Amygdala (tissue), 56 donors: ENCODE measurements around the gene SLIT1.
"Not testable (repeated sequence)": the region's sequence is repeated elsewhere in the genome, so short reads cannot be mapped to it uniquely, and the experiment has no call there.

ENCODE experiments used
- DNase-seq, 56 donors: peaks; one replicate each; lab custom pipeline; 2025; lab: John Stamatoyannopoulos, UW

Gene SLIT1

DNA sequence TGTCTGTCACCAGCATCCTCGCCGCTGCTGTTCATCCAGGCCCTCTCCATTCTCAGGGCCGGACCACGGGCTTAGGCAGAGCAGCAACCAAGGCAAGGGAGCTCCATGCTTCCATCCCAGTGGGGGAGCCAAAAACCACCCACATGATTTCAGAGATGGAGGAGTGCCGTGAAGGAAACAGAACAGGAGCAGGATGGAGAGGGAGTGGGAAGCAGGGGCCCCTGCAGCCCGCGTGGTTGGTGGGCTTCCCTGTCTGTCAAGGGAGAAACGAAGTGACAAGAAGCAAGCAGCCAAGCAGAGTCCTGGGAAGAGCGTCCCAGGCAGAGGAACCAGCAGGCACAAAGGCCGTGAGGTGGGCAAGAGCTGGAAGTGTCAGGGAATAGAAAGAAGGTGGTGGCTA lies 95.7 kb downstream of the SLIT1 start:
- DNase-seq: peak in 1 of 56 donors; percentile 7

DNA sequence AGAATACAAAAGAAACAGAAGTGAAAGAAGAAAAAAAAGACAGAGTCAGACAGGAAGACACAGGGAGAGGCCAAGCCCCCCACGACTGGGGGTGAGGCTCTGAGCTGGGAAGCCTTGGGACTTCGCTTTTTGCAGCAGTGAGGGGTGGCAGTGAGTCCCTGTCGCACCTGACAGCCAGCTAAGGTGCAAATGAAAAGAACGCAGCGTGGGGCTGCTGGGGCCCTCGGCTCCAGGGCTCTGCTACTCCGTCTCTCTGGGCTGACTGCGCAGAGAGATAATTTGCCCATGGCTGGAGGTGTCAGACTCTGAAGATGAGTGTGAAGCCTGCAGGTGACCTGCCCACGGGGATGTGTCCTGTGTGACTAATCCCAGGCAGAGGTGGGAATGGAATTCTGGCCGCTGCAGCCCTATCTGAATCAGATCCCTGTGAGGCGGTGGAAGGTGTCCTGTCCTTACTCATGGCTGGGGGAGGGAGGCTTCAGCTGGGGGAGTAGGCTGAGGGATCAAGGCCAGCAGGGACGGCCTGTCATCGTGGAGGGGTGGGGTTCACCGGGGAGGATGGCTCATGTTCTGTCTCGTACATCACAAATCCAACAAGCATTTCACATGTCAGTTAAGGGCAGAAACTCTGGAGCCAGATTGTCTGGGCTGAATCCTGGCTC lies 96.4 kb downstream of the SLIT1 start:
- DNase-seq: no peak

DNA sequence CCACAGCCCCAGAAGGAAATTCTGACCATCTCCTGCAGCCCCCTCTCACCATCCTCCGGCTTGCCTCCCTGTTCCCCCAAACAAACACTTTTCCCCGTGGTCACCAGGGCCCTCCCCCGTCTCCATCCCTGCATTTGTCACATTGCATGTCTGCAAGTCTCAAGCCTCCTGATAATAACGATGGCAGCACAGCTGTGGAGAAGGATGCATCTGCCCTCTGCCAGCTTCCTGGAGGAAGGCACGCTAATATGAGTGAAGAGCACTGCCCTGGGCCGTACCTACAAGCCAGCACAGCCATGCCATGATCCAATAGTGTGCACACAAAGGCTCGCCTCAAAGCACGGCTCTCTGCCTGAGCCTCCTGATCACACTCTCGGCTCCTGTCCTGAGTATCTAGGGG lies 98.5 kb downstream of the SLIT1 start:
- no peak for DNase-seq

DNA sequence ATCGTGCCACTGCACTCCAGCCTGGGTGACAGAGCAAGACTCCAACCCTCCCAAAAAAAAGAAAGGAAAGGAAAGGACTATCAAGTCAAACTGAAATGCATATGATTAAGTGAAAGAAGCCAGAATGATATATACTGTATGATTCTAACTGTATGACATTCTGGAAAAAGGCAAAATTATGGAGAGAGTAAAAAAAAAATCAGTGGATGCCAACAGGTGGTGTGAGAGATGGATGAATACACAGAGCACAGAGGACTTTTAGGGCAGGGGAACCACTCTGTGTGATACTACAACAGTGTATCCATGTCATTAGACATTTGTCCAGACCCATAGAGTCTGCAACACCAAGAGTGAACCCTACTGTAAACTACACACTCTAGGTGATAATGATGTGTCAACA lies 99.2 kb downstream of the SLIT1 start:
- no peak for DNase-seq

DNA sequence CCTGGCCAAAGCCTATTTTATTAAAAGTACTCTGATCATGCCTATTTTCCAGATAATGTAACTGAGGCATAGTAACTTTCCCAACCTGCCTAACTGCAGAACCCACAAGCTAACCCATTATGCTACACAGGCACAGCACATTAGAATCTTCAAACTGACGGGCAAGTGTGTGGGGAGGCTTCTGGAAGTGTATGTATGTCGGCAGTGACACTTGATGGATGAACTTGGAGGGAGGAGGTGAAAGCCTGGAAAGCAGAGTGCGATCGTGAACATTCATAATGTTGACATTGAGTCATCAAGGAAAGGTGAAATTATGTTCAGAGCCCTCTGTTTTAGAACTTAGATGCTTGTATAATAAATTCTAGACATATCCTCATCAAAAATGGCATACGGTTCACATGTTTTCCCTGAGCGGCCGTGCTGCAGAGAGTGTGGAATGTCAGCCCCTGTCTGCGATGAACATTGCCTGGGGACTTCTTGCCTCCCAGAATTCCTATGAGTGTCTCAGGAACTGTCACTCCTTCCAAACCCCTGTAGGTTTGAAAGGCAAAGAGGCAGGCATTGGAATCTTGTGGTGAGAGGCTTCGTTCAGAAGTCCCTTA lies 102.4 kb downstream of the SLIT1 start:
- no peak for DNase-seq

DNA sequence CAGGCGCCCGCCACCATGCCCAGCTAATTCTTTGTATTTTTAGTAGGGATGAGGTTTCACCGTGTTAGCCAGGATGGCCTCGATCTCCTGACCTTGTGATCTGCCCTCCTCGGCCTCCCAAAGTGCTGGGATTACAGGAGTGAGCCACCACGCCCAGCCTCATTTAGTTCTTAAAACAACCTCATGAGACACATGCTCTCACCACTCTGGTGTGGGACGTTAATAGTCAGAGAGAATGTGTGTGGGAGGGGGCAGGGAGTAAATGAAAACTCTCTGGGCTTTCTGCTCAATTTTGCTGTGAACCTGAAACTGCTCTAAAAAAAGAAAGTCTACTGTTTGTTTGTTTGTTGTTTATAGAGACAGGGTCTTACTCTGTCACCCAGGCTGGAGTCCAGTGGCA lies 103.2 kb downstream of the SLIT1 start:
- DNase-seq: not testable (repeated sequence)

DNA sequence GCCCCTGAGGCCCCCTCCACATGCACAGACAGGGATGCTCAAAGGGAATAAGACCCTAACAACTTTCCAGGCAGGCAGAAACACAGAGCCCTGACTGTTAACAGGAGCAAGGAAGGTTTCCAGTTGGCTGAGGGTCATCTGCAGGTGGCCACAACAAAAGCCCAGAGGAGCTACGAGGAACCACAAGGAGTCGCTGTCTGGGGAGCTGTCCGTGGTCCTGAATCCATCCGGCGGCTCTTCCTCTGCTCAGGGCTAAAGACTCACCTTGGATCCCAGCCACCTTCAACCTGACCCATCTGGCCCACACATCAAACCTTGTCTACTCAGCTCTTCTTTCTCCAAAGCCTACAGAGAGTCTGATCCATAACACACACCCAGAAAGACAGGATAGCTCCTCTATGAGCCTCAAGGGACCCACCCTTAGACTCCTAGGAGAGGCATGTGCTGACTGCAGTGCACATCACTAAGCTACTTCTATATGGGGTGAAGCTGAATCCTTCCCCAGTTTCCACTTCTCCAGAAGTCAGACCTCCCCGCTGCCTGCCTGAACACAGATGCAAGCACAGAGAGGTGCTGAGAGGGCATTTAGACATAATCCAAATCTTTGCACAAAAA lies 104.0 kb downstream of the SLIT1 start:
- peak in 3 of 56 donors; percentile 11 to 16 (median 13) for DNase-seq

DNA sequence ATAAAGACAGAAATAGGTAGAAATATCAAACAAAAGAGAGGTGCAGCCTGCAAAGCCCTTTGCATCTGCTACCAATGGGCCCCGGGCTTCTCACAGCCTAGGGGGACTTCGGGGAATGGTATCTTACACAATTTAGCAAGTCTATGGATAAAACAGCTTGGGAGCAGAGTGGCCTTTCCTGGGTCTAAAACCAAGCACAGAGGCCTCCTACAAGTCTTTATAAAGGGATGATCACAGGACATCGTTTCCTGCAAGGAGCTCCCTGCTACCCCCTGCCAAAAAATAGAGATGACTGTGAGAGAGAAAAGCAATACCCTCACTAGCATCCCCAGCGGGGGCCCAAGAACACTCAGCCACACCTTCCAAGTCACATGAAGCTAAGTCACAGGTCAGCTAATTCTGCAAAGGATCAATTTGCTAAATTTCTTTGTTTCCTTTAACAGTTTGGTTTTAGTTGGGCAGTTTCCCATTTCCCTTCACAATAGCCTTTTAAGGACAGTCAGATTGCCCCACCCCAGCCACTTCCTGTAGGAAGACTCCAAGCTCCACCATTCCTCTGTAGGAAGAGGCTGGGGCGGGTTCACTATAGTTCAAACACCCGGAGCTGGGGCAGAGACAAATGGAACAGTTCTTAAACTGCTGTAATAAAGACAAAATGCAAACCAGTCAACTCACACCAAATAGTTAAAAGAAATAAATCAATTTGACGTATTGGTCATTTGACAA lies 105.5 kb downstream of the SLIT1 start:
- DNase-seq: no peak

DNA sequence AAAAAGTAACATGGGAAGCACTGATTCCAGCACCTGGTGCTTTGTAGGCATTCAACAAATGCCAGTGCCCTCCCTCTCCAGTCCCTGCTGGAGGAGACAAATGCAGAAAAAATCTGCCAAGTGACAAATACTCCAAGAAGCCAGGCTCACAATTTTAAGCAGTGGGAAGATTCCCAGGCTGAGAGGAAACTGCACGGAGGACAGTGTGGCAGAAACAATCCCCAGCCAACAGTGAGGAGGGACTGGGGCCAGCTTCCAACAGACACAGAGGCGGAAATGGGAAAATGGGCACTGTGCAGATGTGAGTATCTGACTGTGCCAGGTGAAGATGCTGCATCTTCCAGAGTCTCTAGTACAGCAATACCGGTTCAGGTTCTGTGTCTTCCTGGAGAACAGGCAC lies 106.3 kb downstream of the SLIT1 start:
- peak in 2 of 56 donors; percentile 14 to 21 for DNase-seq

DNA sequence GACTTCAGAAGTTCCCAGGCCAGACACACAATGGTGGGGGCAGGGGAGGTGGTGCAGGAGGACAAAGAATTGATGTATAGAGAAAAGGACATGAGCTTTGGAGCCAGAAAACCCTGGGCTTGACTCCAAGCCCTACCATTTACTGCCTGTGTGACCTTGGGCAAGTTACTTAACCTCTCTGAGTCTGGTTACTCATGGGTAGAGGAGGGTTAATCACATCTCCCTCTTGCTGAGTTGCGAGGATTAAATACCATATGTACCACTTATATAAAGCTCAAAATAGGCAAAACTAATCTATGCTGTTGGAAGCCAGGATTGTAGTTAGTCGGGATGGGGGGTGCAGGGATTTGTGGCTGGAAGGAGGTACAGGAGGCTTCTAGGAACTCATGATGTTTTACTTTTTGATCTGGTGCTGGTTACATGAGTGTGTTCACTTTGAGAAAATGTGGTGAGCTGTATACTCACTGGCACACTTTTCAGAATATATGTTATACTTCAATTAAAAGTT lies 106.8 kb downstream of the SLIT1 start:
- no peak for DNase-seq

DNA sequence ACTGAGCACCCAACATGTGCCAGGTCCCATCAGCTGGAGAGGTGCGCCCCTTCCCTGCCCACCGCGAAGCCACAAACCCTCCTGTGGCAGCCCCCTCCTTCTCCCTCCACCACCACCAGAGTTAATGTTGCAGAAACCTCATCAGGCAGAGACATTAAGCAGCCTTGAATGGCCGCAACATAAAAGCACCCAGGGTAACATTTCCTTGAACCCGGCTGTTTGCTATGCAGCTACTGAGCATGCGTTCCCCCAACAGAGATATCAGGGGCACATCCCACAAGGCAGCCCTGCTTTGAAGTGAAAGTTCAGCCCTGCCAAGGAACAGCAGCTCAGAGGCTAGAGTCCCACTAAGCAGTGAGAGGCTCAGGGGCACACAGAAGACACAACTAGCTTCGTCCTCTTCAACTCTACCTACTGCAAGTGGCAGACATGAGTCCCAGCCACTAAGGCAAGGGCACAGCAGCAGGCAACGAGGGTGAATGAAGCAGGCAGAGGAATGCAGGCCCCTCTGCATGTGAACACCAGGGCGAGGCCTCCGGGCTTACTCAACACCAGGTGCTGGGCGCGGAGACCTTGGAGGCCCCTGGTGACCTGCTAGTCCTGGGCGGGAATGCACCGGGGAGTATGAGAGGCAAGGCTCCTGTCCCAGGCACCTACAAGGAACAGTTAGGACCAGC lies 107.4 kb downstream of the SLIT1 start:
- no peak for DNase-seq

DNA sequence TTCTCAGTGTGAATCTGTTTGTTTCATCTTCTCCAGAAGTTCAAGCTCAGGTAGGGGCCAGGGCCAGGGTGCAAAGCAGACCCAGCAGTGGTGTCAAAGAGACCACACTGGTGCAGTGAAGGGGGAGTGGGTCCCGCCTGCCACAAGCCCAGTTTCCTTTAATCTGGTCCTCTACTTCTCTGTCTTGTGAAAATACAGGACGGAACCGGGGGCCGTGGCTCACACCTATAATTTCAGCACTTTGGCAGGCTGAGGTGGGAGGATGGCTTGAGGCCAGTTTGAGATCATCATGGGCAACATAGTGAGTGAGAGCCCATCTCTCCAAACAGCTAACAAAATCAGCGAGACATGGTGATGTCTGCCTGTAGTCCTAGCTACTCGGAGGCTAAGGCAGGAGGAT lies 109.0 kb downstream of the SLIT1 start:
- DNase-seq: no peak

DNA sequence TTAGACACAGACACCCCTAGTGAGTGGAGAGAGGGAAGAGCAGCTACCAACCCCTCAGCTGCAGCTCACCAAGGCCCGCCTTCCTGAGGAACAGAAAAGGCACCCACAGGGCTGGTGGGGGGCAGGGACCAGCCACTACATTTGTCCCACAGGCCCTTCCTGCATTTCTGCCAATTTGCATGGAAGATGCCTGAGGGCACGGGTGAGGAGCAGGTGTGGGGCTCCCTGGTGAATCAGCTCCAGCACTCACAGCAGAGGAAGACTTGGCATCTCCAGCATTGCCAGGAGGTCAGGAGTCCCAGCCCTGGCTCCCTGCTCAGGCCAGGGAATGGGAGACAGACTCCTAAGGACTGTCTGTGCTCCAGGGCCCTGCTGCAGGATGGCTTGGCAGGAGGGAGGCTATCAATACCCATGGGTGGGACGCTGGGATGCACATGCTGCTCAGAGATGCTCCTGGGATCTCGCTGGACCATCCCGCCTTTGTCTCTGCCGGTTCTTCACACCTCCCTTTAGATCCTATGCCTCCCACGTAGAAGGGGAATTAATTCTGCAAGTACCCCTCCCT lies 109.7 kb downstream of the SLIT1 start:
- no peak for DNase-seq

DNA sequence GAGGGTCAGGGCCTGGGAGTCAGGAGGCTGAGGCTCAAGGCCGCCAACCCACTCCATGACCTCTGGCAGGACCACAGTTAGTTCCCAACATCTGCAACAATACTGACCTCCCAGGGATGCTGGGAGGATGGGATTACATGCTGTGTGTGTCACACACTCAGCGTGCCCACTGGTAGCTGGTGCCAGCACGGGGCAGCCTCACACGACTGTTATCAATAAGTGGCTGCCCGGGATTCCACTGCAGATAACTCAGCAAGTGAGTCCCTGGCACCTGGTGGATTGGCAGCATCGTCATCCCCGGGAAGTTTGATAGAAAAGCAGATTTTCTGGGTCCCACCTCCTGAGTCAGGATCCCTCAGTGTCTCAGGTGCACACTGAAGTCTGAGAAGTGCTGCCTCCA lies 110.3 kb downstream of the SLIT1 start:
- no peak for DNase-seq

DNA sequence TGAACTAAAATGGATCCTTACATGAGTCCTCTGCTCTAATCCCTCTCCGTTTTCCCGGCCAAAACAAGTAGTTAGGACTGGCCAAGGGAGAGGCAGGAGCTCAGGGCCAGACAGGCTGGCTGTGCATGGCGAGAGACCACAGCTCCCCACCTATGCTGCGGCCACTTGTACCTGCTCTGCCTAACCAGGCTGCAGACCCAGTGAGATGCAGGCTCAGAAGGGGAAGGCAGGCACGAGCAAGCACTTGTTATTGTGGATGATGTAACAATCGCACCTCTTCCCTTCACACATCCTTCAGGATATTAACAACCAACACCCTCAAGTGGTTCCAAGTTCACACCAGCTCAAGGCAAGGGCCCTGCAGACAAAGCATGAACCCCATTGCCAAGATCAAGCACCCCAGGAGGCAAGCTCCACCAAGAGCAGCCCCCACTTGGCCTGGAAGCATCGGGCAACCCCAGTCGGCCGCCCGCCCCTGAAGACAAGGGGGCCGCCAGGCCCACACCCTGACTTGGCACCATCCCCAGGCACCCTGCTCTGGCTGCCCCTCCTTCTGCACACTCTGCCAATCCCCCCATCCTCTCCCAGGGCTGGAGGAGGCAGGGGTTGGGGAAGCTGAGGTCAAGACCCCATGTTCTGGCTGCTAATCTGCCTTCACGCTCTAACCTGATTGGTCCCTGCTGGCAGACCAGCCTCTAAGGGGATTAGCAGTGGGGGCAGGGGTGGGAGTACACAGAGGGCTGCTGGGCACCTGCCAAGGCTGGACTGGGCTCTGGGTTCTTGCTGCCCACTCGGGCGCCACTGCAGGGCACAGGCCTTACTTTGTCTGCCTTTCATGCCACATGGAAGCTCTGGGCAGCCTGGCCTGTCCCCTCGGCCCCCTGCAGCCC lies 111.3 kb downstream of the SLIT1 start:
- DNase-seq: peak in 33 of 56 donors; percentile 5 to 72 (median 31)

DNA sequence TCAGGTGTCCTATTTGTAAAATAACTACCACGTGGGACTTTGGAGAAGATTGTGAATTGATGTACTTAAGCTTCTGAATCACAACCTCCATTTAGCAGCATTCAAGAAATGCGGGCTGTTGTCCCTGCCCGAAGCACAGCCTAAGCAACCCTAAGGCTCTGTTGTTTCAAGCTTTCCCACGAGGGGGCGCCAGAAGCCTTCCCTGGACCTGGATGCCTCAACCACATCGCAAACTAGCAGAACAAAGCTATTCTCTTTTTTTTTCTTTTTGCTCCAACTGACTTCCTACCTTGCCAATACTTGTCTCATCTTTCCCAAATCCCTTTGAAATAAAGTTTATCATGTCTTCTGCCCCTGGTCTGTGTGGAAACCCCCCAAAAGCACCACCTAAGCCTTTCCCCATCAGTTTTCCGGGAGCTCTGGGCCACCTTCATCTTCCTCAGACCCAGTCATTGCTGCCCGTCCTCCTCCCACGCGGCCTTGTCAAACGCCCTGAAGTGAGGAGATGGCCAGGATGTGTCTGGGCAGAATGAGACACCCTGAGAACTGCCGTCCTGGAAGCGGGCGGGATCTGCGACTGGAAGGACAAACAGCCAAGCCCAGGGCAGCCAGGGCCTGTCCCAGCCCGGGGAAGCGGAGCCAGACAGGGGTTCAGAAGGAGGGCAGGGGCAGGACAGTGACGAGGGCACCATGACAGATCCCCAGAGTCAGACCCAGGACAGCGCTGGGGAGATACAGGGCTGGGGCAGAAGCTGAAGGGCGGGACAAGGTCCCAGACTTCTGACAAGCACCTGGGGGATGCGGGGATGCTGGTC lies 112.7 kb downstream of the SLIT1 start:
- DNase-seq: peak in 55 of 56 donors; percentile 4 to 95 (median 69)

DNA sequence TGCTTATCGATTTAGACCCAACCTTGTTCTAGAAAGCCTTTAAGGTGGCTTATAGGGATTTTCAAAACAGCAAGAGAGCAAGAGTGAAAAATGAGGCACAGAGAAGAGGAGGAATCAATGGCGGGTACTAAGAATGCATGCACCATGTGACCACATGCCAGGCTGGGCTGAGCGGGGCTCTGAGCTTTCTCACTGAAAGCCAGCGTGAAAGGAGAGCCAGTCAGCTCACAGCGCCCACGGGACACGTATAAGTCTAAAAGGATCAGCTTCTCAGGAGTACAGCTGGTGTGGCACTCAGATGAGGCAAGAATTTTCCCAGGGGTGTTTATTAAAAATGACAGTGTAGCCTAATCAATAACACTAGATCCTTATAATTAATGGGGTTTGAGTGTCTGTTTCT lies 114.3 kb downstream of the SLIT1 start:
- DNase-seq: no peak

DNA sequence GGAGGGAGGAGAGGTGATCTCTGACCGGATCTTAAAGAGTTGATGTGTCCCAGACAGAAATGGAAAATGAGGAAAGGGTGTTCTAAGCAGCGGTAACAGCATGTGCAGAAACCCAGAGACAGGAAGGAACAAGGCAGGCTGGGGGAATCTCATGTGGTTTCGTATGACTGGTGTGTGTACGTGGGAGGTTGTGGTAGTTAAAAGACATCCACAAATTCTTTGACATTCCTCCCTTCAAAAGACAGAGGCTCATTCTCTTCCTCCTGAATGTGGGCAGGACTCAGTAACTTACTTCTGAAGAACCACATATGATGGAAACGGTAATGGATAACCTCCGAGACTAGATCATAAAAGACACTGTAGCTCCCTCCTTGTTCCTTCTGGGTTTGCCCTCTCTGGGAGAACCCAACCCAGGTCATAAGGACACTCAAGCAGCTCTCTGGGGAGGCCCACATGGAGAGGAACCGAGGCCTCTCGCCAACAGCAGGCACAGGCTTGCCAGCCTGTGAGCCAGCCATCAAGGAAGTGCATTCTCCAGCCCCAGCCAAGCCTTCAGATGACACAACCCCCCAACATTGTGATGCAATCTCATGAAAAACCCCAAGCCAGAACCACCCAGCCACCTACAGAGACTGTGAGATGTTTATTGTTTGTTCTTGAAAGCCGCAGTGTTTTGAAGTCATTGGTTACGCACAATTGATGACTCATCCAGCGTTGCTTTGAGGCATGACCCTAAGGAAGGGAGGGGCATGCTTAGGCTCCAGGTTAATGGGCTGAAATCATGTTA lies 116.0 kb downstream of the SLIT1 start:
- no peak for DNase-seq
